ENCODE results near the gene TMEM108.

TMEM108 gene

DNA sequence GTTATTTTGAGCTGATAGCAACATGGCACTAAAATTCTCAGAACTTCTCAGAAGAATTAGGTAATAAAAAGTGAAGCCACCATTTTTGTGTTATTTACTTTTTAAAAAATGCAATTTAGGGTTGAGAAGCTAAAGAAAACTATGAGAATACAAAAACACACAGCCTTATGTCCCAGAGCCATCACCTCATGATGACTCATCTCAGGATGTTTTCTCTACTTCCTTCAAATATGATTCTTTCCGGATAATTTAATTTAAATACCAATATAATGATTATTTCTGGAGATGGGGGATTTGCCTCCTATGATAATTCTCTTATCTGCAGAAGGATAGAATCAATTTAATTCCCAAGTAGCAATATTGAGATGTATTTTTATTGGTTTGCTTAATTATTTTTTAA is 256.1 kb downstream of the TMEM108 start:
- no peaks in the 10 kb centered on the region for H3K9me3 ChIP-seq (ENCODE audit: control insufficient read depth, low read length)
- no peak overlapping the region for H3K27ac ChIP-seq (ENCODE audit: low read depth, low read length, severe bottlenecking)
- H3K4me1 ChIP-seq (ENCODE audit: control insufficient read depth, insufficient read depth, low read length, poor library complexity, severe bottlenecking): peaks cover 3% of the 10 kb centered on the region
- no CpG with 5 or more reads among the region's 1 CpG for WGBS, 2 experiments (ENCODE audit: insufficient coverage in 2 of 2)
- no peaks in the 10 kb centered on the region for H3K36me3 ChIP-seq (ENCODE audit: control insufficient read depth, insufficient read depth, low read length)
- H3K4me3 ChIP-seq (ENCODE audit: extremely low read depth, insufficient read depth, low read length, poor library complexity, severe bottlenecking): no peak overlapping the region

DNA sequence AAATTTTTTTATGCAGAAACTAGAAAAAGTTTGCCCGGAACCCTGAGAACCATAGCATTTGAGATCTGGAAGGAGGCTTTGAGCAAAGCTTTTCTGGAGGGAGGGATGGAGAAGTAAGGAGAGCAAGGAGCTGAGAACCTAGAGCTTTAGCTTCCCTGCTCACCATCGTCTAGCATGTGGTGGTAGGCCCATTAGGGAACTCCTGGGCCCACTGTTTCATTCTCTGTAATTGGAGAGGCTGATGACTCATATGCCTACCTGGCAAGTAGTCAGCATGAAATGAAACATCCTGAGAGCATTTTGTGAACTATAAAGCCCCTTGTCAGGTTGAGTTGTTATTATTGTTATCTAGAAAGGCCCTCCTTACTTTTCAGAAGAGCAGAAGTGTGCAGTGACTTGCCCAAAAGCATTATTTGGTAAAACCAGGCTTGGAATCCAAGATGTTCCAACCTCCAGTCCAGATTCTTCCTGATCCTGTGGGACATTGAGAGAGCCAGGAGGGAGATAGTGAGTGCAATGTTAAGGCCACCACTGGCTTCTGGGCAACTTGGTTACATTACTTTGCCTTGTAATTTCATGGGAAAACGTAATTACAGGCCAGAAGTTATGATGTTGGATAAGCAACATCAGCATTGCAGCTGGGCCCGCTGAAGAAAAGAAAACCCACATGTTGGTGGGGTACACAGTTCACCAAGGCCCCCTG is 257.2 kb downstream of the TMEM108 start:
- WGBS, 2 experiments (ENCODE audit: insufficient coverage in 2 of 2): 93 to 100% methylated on average over 3 of the region's 4 CpGs
- H3K9me3 ChIP-seq (ENCODE audit: control insufficient read depth, low read length): no peaks in the 10 kb centered on the region
- peaks cover 3% of the 10 kb centered on the region for H3K4me1 ChIP-seq (ENCODE audit: control insufficient read depth, insufficient read depth, low read length, poor library complexity, severe bottlenecking)
- H3K27ac ChIP-seq (ENCODE audit: low read depth, low read length, severe bottlenecking): no peak overlapping the region
- no peaks in the 10 kb centered on the region for H3K36me3 ChIP-seq (ENCODE audit: control insufficient read depth, insufficient read depth, low read length)
- H3K4me3 ChIP-seq (ENCODE audit: extremely low read depth, insufficient read depth, low read length, poor library complexity, severe bottlenecking): no peak overlapping the region

DNA sequence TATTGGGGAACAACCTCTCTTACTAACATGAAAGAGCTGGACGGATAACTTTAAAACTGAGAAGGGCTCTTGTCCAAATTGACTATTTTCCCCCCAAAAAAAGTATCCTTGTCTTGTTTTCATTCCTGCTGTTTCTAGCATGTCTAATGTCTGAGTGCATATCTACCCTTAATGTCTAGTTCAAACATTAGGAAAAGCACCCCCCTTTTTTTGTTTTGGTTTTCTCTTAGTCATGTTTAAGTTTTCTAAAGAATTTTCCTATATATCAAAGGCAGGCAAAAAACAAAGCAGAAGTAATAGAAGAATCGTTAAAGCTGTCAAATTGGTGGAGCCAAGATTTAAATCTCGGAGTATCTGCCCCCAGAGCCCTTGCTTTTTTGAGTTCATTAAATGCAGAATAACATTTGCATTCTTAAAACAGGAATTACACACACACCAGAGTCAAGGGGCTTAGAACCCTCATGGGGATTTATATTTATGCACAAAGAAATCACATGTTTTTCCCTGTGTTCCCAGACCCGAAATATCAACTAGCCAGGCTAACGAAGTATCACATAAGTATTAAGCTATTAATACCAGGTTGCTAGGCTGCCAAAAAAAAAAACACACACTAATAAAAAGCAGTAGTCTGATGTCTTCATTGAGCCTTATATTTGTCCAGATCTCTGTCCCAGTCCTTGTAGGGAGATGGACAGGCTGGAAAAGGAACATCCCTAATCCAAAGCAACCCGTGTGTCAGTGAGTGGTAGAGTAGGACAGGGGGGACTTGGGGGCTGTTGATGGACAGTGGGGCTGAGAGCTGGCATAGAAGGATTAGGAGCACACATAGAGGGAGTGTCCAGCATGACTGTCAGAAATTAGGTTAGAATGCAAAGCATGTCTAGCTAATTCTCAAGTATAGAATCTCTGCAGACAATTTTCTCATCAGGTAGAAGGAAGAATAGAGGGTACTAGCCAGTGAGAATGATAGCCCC is 258.0 kb downstream of the TMEM108 start:
- H3K4me3 ChIP-seq (ENCODE audit: extremely low read depth, insufficient read depth, low read length, poor library complexity, severe bottlenecking): no peak overlapping the region
- H3K36me3 ChIP-seq (ENCODE audit: control insufficient read depth, insufficient read depth, low read length): no peaks in the 10 kb centered on the region
- H3K27ac ChIP-seq (ENCODE audit: low read depth, low read length, severe bottlenecking): no peak overlapping the region
- 91 to 93% methylated on average over 3 to 5 of the region's 6 CpGs for WGBS, 2 experiments (ENCODE audit: insufficient coverage in 2 of 2)
- H3K9me3 ChIP-seq (ENCODE audit: control insufficient read depth, low read length): no peaks in the 10 kb centered on the region
- peaks cover 5% of the 10 kb centered on the region for H3K4me1 ChIP-seq (ENCODE audit: control insufficient read depth, insufficient read depth, low read length, poor library complexity, severe bottlenecking)

DNA sequence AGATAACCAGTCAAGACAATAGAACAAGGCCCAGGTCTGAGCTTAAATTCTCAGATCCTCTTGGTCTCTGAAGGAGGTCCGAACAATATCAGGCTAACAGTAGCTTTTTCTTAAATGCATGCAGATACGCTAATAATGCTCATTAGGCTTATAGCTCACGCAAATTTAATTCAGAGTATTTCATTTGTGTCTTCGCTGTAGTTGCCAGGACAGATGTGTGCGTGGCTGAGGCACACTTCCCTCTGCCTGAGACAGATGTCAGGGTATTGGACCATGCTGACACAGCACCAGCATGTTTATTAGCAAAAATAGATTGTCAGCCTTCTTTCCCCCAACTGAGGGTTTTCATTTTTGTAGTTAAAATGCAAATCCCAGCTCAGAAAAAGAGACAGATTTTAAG is 258.8 kb downstream of the TMEM108 start:
- Histone ChIP-seq H3K36me3 (ENCODE audit: control insufficient read depth, insufficient read depth, low read length) (no peaks in the 10 kb centered on the region), H3K27ac (ENCODE audit: low read depth, low read length, severe bottlenecking) (no peak overlapping the region), H3K9me3 (ENCODE audit: control insufficient read depth, low read length) (no peaks in the 10 kb centered on the region), H3K4me3 (ENCODE audit: extremely low read depth, insufficient read depth, low read length, poor library complexity, severe bottlenecking) (no peak overlapping the region), H3K4me1 (ENCODE audit: control insufficient read depth, insufficient read depth, low read length, poor library complexity, severe bottlenecking) (peaks cover 12% of the 10 kb centered on the region)
- 89 to 91% methylated on average over 5 of the region's 5 CpGs for WGBS, 2 experiments (ENCODE audit: insufficient coverage in 2 of 2)

- Histone ChIP-seq H3K4me1 (ENCODE audit: control insufficient read depth, insufficient read depth, low read length, poor library complexity, severe bottlenecking) (peaks cover 13% of the 10 kb centered on the region), H3K9me3 (ENCODE audit: control insufficient read depth, low read length) (no peaks in the 10 kb centered on the region), H3K4me3 (ENCODE audit: extremely low read depth, insufficient read depth, low read length, poor library complexity, severe bottlenecking) (no peak overlapping the region), H3K36me3 (ENCODE audit: control insufficient read depth, insufficient read depth, low read length) (no peaks in the 10 kb centered on the region), H3K27ac (ENCODE audit: low read depth, low read length, severe bottlenecking) (no peak overlapping the region)
- 30 to 89% methylated on average over 2 of the region's 4 CpGs for WGBS, 2 experiments (ENCODE audit: insufficient coverage in 2 of 2)
Measured at GRCh38 chr3:133300102-133300501, 261.9 kb downstream of the TMEM108 start.

GRCh38 chr3:133301194-133301593 is 263.0 kb downstream of the TMEM108 start:
- H3K36me3 ChIP-seq (ENCODE audit: control insufficient read depth, insufficient read depth, low read length): no peaks in the 10 kb centered on the region
- H3K4me1 ChIP-seq (ENCODE audit: control insufficient read depth, insufficient read depth, low read length, poor library complexity, severe bottlenecking): peaks cover 13% of the 10 kb centered on the region
- WGBS, 2 experiments (ENCODE audit: insufficient coverage in 2 of 2): 87 to 100% methylated on average over 3 of the region's 3 CpGs
- H3K4me3 ChIP-seq (ENCODE audit: extremely low read depth, insufficient read depth, low read length, poor library complexity, severe bottlenecking): no peak overlapping the region
- H3K9me3 ChIP-seq (ENCODE audit: control insufficient read depth, low read length): no peaks in the 10 kb centered on the region
- H3K27ac ChIP-seq (ENCODE audit: low read depth, low read length, severe bottlenecking): peak overlapping the region; percentile 11

DNA sequence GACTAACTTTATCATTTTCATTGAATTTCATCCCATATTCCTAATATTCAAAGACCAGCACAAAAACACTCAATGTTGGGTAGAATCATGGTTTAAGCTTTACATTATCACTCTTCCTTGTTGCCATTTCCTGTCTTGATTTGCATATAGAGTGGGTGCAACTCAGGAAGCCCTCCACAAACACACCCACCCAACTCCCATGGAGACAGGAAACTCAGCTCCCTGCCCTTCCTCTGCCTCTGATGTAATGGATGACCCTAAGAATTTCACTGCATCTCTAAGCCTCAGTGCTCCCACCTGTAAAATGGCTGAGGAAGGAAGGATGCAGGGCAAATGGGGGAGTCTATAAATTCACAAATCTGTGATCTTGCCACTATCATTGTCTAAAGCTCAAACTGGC is 263.5 kb downstream of the TMEM108 start:
- H3K4me3 ChIP-seq (ENCODE audit: extremely low read depth, insufficient read depth, low read length, poor library complexity, severe bottlenecking): no peak overlapping the region
- peak overlapping the region; percentile 11 for H3K27ac ChIP-seq (ENCODE audit: low read depth, low read length, severe bottlenecking)
- peaks cover 13% of the 10 kb centered on the region for H3K4me1 ChIP-seq (ENCODE audit: control insufficient read depth, insufficient read depth, low read length, poor library complexity, severe bottlenecking)
- H3K36me3 ChIP-seq (ENCODE audit: control insufficient read depth, insufficient read depth, low read length): no peaks in the 10 kb centered on the region
- no peaks in the 10 kb centered on the region for H3K9me3 ChIP-seq (ENCODE audit: control insufficient read depth, low read length)

DNA sequence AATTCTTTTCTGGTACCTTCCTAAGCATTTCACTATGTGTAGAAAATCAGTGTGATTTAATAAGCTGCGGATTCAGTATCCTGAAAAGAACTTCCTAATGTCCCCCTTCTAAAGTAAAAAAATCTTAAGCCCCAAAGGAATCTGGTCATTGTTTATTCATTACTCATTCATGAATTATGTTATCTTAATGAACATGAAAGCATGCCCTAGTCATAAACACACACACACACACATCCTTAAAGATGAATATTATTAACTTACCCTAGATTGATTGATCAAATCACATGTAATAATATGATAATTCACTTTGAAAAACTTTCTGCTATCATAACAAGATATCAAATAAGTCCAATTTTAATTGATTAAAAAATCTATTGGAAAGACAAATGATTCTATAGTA is 265.2 kb downstream of the TMEM108 start:
- Histone ChIP-seq H3K4me3 (ENCODE audit: extremely low read depth, insufficient read depth, low read length, poor library complexity, severe bottlenecking) (no peak overlapping the region), H3K27ac (ENCODE audit: low read depth, low read length, severe bottlenecking) (no peak overlapping the region), H3K4me1 (ENCODE audit: control insufficient read depth, insufficient read depth, low read length, poor library complexity, severe bottlenecking) (peaks cover 10% of the 10 kb centered on the region), H3K36me3 (ENCODE audit: control insufficient read depth, insufficient read depth, low read length) (no peaks in the 10 kb centered on the region), H3K9me3 (ENCODE audit: control insufficient read depth, low read length) (no peaks in the 10 kb centered on the region)
- no CpG with 5 or more reads among the region's 1 CpG for WGBS, 2 experiments (ENCODE audit: insufficient coverage in 2 of 2)

GRCh38 chr3:133317866-133318265 is 279.7 kb downstream of the TMEM108 start:
- no peaks in the 10 kb centered on the region for H3K4me1 ChIP-seq (ENCODE audit: control insufficient read depth, insufficient read depth, low read length, poor library complexity, severe bottlenecking)
- no peak overlapping the region for H3K4me3 ChIP-seq (ENCODE audit: extremely low read depth, insufficient read depth, low read length, poor library complexity, severe bottlenecking)
- WGBS, 2 experiments (ENCODE audit: insufficient coverage in 2 of 2): no CpG with 5 or more reads among the region's 1 CpG
- no peaks in the 10 kb centered on the region for H3K36me3 ChIP-seq (ENCODE audit: control insufficient read depth, insufficient read depth, low read length)
- no peak overlapping the region for H3K27ac ChIP-seq (ENCODE audit: low read depth, low read length, severe bottlenecking)
- H3K9me3 ChIP-seq (ENCODE audit: control insufficient read depth, low read length): no peaks in the 10 kb centered on the region

DNA sequence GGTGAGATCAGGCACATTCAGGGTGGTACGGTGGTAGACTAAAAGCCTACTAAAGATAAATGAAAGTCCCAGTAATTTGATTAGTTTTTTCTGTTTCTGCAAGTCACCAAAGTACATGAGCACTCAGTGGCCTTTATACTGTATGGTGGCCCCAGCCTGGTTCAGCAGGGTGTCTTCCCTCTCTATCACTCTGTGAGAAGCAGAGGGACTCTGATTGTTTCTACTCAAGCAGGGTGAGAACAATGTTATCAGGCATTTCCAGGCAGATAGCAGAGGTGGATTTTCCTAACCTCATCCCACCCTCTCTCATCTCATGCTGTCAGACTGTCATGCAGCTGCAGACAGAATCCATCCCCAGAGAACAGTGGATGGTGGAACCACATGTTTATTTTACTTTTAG is 290.2 kb downstream of the TMEM108 start:
- no peaks in the 10 kb centered on the region for H3K4me1 ChIP-seq (ENCODE audit: control insufficient read depth, insufficient read depth, low read length, poor library complexity, severe bottlenecking)
- no peaks in the 10 kb centered on the region for H3K36me3 ChIP-seq (ENCODE audit: control insufficient read depth, insufficient read depth, low read length)
- no peak overlapping the region for H3K27ac ChIP-seq (ENCODE audit: low read depth, low read length, severe bottlenecking)
- H3K9me3 ChIP-seq (ENCODE audit: control insufficient read depth, low read length): no peaks in the 10 kb centered on the region
- H3K4me3 ChIP-seq (ENCODE audit: extremely low read depth, insufficient read depth, low read length, poor library complexity, severe bottlenecking): no peak overlapping the region
- WGBS, 2 experiments (ENCODE audit: insufficient coverage in 2 of 2): 100% methylated on average over 1 of the region's 1 CpG; no CpG with 5 or more reads in 1 of the 2 experiments

GRCh38 chr3:133329626-133330025 is 291.4 kb downstream of the TMEM108 start:
- 60% methylated on average over 1 of the region's 1 CpG; no CpG with 5 or more reads in 1 of the 2 experiments for WGBS, 2 experiments (ENCODE audit: insufficient coverage in 2 of 2)
- Histone ChIP-seq H3K27ac (ENCODE audit: low read depth, low read length, severe bottlenecking) (no peak overlapping the region), H3K4me1 (ENCODE audit: control insufficient read depth, insufficient read depth, low read length, poor library complexity, severe bottlenecking) (no peaks in the 10 kb centered on the region), H3K4me3 (ENCODE audit: extremely low read depth, insufficient read depth, low read length, poor library complexity, severe bottlenecking) (no peak overlapping the region), H3K9me3 (ENCODE audit: control insufficient read depth, low read length) (no peaks in the 10 kb centered on the region), H3K36me3 (ENCODE audit: control insufficient read depth, insufficient read depth, low read length) (no peaks in the 10 kb centered on the region)
